SK-N-SH treated with all-trans-retinoic acid at 6 μM for 48 hours (cell line): ENCODE measurements around the gene RUFY4.

Experiments used
- ARNTL ChIP-seq: fragments of 450-650 bp; formaldehyde crosslinking; IDR thresholded peaks from 2 replicates; pipeline ENCODE4 v1.5.0; 2020; ENCODE audit warnings: low read depth, mild to moderate bottlenecking, moderate library complexity, borderline replicate concordance
- PATZ1 ChIP-seq: fragments of 250-450 bp; sonication (Bioruptor Pico); IDR thresholded peaks from 2 replicates; pipeline ENCODE4 v1.8.0; 2020; ENCODE audit warnings: mild to moderate bottlenecking, moderate library complexity, borderline replicate concordance
- SNAI2 ChIP-seq: fragments of 250-450 bp; sonication (Bioruptor Pico); IDR thresholded peaks from 2 replicates; pipeline ENCODE4 v1.5.0; 2020; ENCODE audit warnings: mild to moderate bottlenecking, moderate library complexity
- TSHZ2 ChIP-seq: fragments of 250-450 bp; sonication (Bioruptor Pico); IDR thresholded peaks from 2 replicates; pipeline ENCODE4 v1.5.0; 2020; ENCODE audit warnings: mild to moderate bottlenecking, moderate library complexity
- ZFP3 ChIP-seq: fragments of 250-450 bp; sonication (Bioruptor Pico); IDR thresholded peaks from 2 replicates; pipeline ENCODE4 v1.5.0; 2020; ENCODE audit warnings: mild to moderate bottlenecking, moderate library complexity
- ZFP30 ChIP-seq: fragments of 450-650 bp; formaldehyde crosslinking; IDR thresholded peaks from 2 replicates; pipeline ENCODE4 v1.5.0; 2022; ENCODE audit warnings: mild to moderate bottlenecking, moderate library complexity

GRCh38 chr2:218028189-218028495, 40.9 kb upstream of the RUFY4 start:
- no peak for TF ChIP-seq ZFP3 (CRISPR knock-in tag)
- TF ChIP-seq TSHZ2 (CRISPR knock-in tag): no peak
- no peak for TF ChIP-seq PATZ1 (CRISPR knock-in tag)
- TF ChIP-seq ZFP30: no peak
- TF ChIP-seq SNAI2 (CRISPR knock-in tag): no peak
- no peak for TF ChIP-seq ARNTL
